K562 (cell line): ENCODE data around the gene MUC7. TPM values are rescaled to one million over a fixed set of nuclear protein-coding genes. Genes with fewer than 3 reads are reported as not detected.

Experiments used
- ATAC-seq: fragments of 200-7000 bp; cut with Tn5 transposase; 3 replicates; pipeline ENCODE4 v1.9.1; 2020; ENCODE audit warnings: moderate library complexity
- BruUV-seq: library from RNA; stranded (reverse); fragments of 400-500 nt; replicated peaks from 2 replicates; lab custom pipeline; 2021; lab: Mats Ljungman, UMichigan
- CTCF ChIA-PET: fragments of 300-600 bp; formaldehyde crosslinking; extraction: SDS; loops from one replicate; lab custom pipeline; 2021; ENCODE audit warnings: low intra/inter-chr PET ratio; lab: Yijun Ruan, JAX
- POLR2A ChIA-PET: fragments of 300-600, 350-650 bp; sonication (Branson Sonifier 250); formaldehyde crosslinking; extraction: SDS; loops from one replicate; lab custom pipeline; 2021; ENCODE audit warnings: antibody characterized with exemption, inconsistent platforms; lab: Yijun Ruan, JAX
- DNase-seq, 4 experiments: peaks; one replicate each; pipeline versions ENCODE4 v3.0.0 to v3.0.0-alpha.2; 2011 to 2018; ENCODE audit warnings: low spot score in 3 of 4, mixed read lengths in 3 of 4; ENCODE audit errors: extremely low read depth in 1 of 4
- FAIRE-seq: peaks from 2 replicates; lab custom pipeline; 2011; peaks lifted over from hg19 to GRCh38; lab: Jason Lieb, UNC
- H2AFZ ChIP-seq: 2 replicates; pipeline ENCODE4 v1.6.0; 2011; ENCODE audit warnings: low read depth, low read length, control low read depth, inconsistent platforms
- H3K27ac ChIP-seq: fragments of 200-600 bp; 3 replicates; pipeline ENCODE4 v1.8.0; 2011; ENCODE audit warnings: low read depth, mild to moderate bottlenecking, control low read depth, inconsistent platforms, low read length, moderate library complexity, mixed read lengths; ENCODE audit errors: extremely low read depth
- H3K27me3 ChIP-seq, 2 experiments: fragments of 300-600 bp in 1 of 2; 2 replicates in 1 of 2; 3 replicates in 1 of 2; pipeline versions ENCODE4 v1.6.0 to v1.8.0; 2011; ENCODE audit warnings: inconsistent platforms in 2 of 2, low read length in 2 of 2, mild to moderate bottlenecking in 1 of 2, mixed read lengths in 1 of 2, moderate library complexity in 1 of 2; ENCODE audit not compliant: control insufficient read depth in 2 of 2, insufficient read depth in 2 of 2
- H3K36me3 ChIP-seq: fragments of 300-600 bp; 3 replicates; pipeline ENCODE4 v1.8.0; 2011; ENCODE audit warnings: mild to moderate bottlenecking, low read length, inconsistent platforms; ENCODE audit not compliant: control insufficient read depth, insufficient read depth
- H3K4me1 ChIP-seq, 2 experiments: fragments of 200-600 bp in 1 of 2; replicated peaks in 1 of 2; 2 replicates in 1 of 2; 3 replicates in 1 of 2; pipeline versions ENCODE4 v1.5.1 to v1.8.0; 2011; ENCODE audit warnings: inconsistent platforms in 2 of 2, low read length in 2 of 2, mild to moderate bottlenecking in 1 of 2, mixed read lengths in 1 of 2, moderate library complexity in 1 of 2; ENCODE audit not compliant: control insufficient read depth in 2 of 2, insufficient read depth in 2 of 2
- H3K4me2 ChIP-seq: 2 replicates; pipeline ENCODE4 v1.6.1; 2011; ENCODE audit warnings: low read length, control low read depth, inconsistent platforms, mixed read lengths; ENCODE audit not compliant: insufficient read depth
- H3K4me3 ChIP-seq: fragments of 200-600 bp; sonication (generic), shearing (Covaris generic); 2 replicates; pipeline ENCODE4 v1.5.1; 2016; ENCODE audit warnings: control low read depth, inconsistent platforms
- H3K79me2 ChIP-seq: fragments of 200-600 bp; 3 replicates; pipeline ENCODE4 v1.8.0; 2011; ENCODE audit warnings: low read length, inconsistent platforms; ENCODE audit not compliant: control insufficient read depth, insufficient read depth
- H3K9ac ChIP-seq, 2 experiments: 2 replicates each; pipeline versions ENCODE4 v1.6.0 to v1.6.1; 2011; ENCODE audit warnings: low read depth in 2 of 2, low read length in 2 of 2, control low read depth in 1 of 2, inconsistent platforms in 1 of 2, mild to moderate bottlenecking in 1 of 2, mixed read lengths in 1 of 2; ENCODE audit not compliant: insufficient read depth in 1 of 2
- H3K9me1 ChIP-seq: one replicate; pipeline ENCODE4 v1.6.0; 2011; ENCODE audit warnings: inconsistent platforms, mild to moderate bottlenecking, low read length, moderate library complexity; ENCODE audit not compliant: control insufficient read depth, insufficient read depth
- H3K9me3 ChIP-seq: replicated peaks from 2 replicates; pipeline ENCODE4 v1.5.1; 2011; ENCODE audit warnings: low read depth, low read length, inconsistent platforms; ENCODE audit not compliant: control insufficient read depth, insufficient read depth
- H4K20me1 ChIP-seq: replicated peaks from 2 replicates; pipeline ENCODE4 v1.6.1; 2011; ENCODE audit warnings: low read length, inconsistent platforms, mixed read lengths; ENCODE audit not compliant: control insufficient read depth, insufficient read depth
- BRD9 ChIP-seq: fragments of 450-650 bp; IDR thresholded peaks from 2 replicates; pipeline ENCODE4 v1.6.1; 2018; ENCODE audit warnings: low read depth; ENCODE audit not compliant: partially characterized antibody
- ETS1 ChIP-seq: conservative IDR thresholded peaks from 2 replicates; pipeline ENCODE4 v1.6.1; 2011; ENCODE audit warnings: low read depth, mild to moderate bottlenecking, low read length; ENCODE audit not compliant: control insufficient read depth
- ETV5 ChIP-seq: sonication (generic); formaldehyde crosslinking; IDR thresholded peaks from 2 replicates; pipeline ENCODE4 v1.4.0; 2020; ENCODE audit warnings: low read depth, mild to moderate bottlenecking, missing genetic modification reagents
- HDAC2 ChIP-seq: fragments of 450-650 bp; IDR thresholded peaks from 2 replicates; pipeline ENCODE4 v1.6.1; 2016; ENCODE audit warnings: mild to moderate bottlenecking
- HDAC8 ChIP-seq: fragments of 450-650 bp; IDR thresholded peaks from 2 replicates; pipeline ENCODE4 v1.6.1; 2016; ENCODE audit warnings: mild to moderate bottlenecking, missing genetic modification characterization, moderate library complexity, missing compliant biosample characterization
- HMBOX1 ChIP-seq: sonication (generic); IDR thresholded peaks from 2 replicates; pipeline ENCODE4 v1.6.1; 2016
- KDM2B ChIP-seq: fragments of 250-450 bp; sonication (Bioruptor Pico); IDR thresholded peaks from 2 replicates; pipeline ENCODE4 v1.8.0; 2021; ENCODE audit warnings: mild to moderate bottlenecking, moderate library complexity
- MTA2 ChIP-seq: fragments of 450-650 bp; IDR thresholded peaks from 2 replicates; pipeline ENCODE4 v1.6.1; 2016; ENCODE audit warnings: low read depth
- NCOA6 ChIP-seq: fragments of 450-650 bp; IDR thresholded peaks from 2 replicates; pipeline ENCODE4 v1.6.1; 2017; ENCODE audit warnings: mild to moderate bottlenecking
- NFIC ChIP-seq: fragments of 450-650 bp; IDR thresholded peaks from 2 replicates; pipeline ENCODE4 v1.6.1; 2017; ENCODE audit warnings: mild to moderate bottlenecking, inconsistent platforms
- PATZ1 ChIP-seq: fragments of 250-450 bp; sonication (Bioruptor Pico); IDR thresholded peaks from 2 replicates; pipeline ENCODE4 v1.5.0; 2020; ENCODE audit warnings: mild to moderate bottlenecking, borderline replicate concordance
- PHB2 ChIP-seq: fragments of 450-650 bp; IDR thresholded peaks from 2 replicates; pipeline ENCODE4 v1.6.1; 2017; ENCODE audit warnings: low read depth
- PREB ChIP-seq: sonication (generic); formaldehyde crosslinking; IDR thresholded peaks from 2 replicates; pipeline ENCODE4 v1.8.1; 2023; ENCODE audit warnings: mild to moderate bottlenecking, missing genetic modification reagents
- PRPF4 ChIP-seq: fragments of 200-400 bp; formaldehyde crosslinking; IDR thresholded peaks from one replicate; pipeline ENCODE4 v1.6.1; 2017; ENCODE audit warnings: low read length, low read depth, mild to moderate bottlenecking; ENCODE audit not compliant: insufficient read depth, poor library complexity, severe bottlenecking
- SMARCA4 ChIP-seq: fragments of 450-650 bp; IDR thresholded peaks from 2 replicates; pipeline ENCODE4 v1.6.1; 2016
- SRSF7 ChIP-seq: fragments of 200-400 bp; formaldehyde crosslinking; optimal IDR thresholded peaks from 2 replicates; pipeline ENCODE3; 2017; ENCODE audit warnings: mild to moderate bottlenecking, low read depth, low read length
- TOE1 ChIP-seq, 2 experiments: fragments of 450-650 bp in 1 of 2; sonication (generic) in 1 of 2; formaldehyde crosslinking in 1 of 2; IDR thresholded peaks; 2 replicates each; pipeline versions ENCODE4 v1.7.1 to v1.8.0; 2016 to 2022; ENCODE audit warnings: borderline replicate concordance in 2 of 2, mild to moderate bottlenecking in 2 of 2, antibody characterized with exemption in 1 of 2, inconsistent platforms in 1 of 2, low read depth in 1 of 2, missing genetic modification reagents in 1 of 2, moderate library complexity in 1 of 2
- XRCC4 ChIP-seq: IDR thresholded peaks from one replicate; pipeline ENCODE4 v1.6.1; 2011; ENCODE audit not compliant: insufficient read depth, insufficient read length; ENCODE audit errors: extremely low read depth
- ZNF253 ChIP-seq: fragments of 250-450 bp; sonication (Bioruptor Pico); conservative IDR thresholded peaks from 2 replicates; pipeline ENCODE4 v1.6.1; 2021; ENCODE audit warnings: mild to moderate bottlenecking
- ZNF3 ChIP-seq: fragments of 250-450 bp; sonication (Bioruptor Pico); IDR thresholded peaks from 2 replicates; pipeline ENCODE4 v1.5.0; 2021; ENCODE audit warnings: mild to moderate bottlenecking, moderate library complexity
- WGBS: fragments of 100-300 bp; shearing (Covaris generic); methylation state at CpG from one replicate; pipeline ENCODE4 v1.1.6; 2016; ENCODE audit warnings: low coverage, mixed read lengths; ENCODE audit not compliant: insufficient coverage; ENCODE audit errors: missing lambda C conversion rate; 5-methylcytosine and 5-hydroxymethylcytosine counted together
- in situ Hi-C: fragments of 300-500 bp; cut with MboI; formaldehyde crosslinking; loops from 4 replicates; pipeline ENCODE4 v1.15.0; 2018; ENCODE audit warnings: inconsistent platforms, mixed read lengths
- intact Hi-C: fragments of 100-400 bp; cut with micrococcal nuclease; formaldehyde crosslinking; loops from 2 replicates; pipeline ENCODE4 v1.14.2; 2022
- polyA plus RNA-seq, 8 experiments: library from polyadenylated mRNA; depleted of rRNA in 4 of 8; stranded (reverse) in 5 of 8; unstranded in 3 of 8; fragments of >200 nt; fragmentation: Nextera tagmentation in 2 of 8; fragmentation: Illumina TruSeq in 1 of 8; extraction: Ambion mirVana in 2 of 8; extraction: Trizol in 1 of 8; gene quantifications; 2 replicates each; pipeline versions ENCODE4 v1.2.1 to v1.2.3, GENCODE V29; 2011 to 2014; ENCODE audit warnings: inconsistent platforms in 1 of 8, missing spikeins in 1 of 8
- total RNA-seq, 7 experiments: library from RNA; depleted of rRNA in 6 of 7; stranded (reverse); fragments of >200 nt in 6 of 7; fragmentation: Illumina TruSeq in 2 of 7; extraction: Trizol in 2 of 7; gene quantifications; 2 replicates each; pipeline versions ENCODE4 v1.2.1 to v1.2.3, GENCODE V29; 2011 to 2021; ENCODE audit warnings: low replicate concordance in 1 of 7

Gene MUC7
- total and polyA plus RNA-seq, 9 of the 15 experiments (the other 6 are each of a cell fraction or from before 2014, with no cell fraction given), result not detected

GRCh38 chr4:70522626-70523025, 50.6 kb downstream of the MUC7 start:
- H3K4me1 ChIP-seq, result no peaks in the 10 kb centered on the region
- WGBS, result 0% methylated on average over 7 of the region's 7 CpGs
- no peak for ATAC-seq
- TF ChIP-seq KDM2B (CRISPR knock-in tag) (no peak), BRD9 (no peak), PATZ1 (CRISPR knock-in tag) (no peak), HMBOX1 (no peak), ZNF3 (CRISPR knock-in tag) (no peak), SRSF7 (no peak), ZNF253 (CRISPR knock-in tag) (no peak), PHB2 (no peak), PREB (CRISPR knock-in tag) (no peak), MTA2 (no peak), ETV5 (no peak), TOE1 (IDR thresholded peaks at IDR 0.05; ENCODE audit: borderline replicate concordance) (no peak), TOE1 (CRISPR knock-in tag; IDR thresholded peaks at IDR 0.05; ENCODE audit: borderline replicate concordance, low read depth) (no peak), NCOA6 (no peak), PRPF4 (no peak), ETS1 (no peak), HDAC8 (tag) (no peak), HDAC2 (no peak), XRCC4 (no peak), SMARCA4 (no peak), NFIC (no peak)
- TF ChIP-seq, all 486 proteins: peak for 0
- ChIA-PET POLR2A (interaction anchor here (0.6 kb wide), 1 partner anchor 9 kb away, joined by 3 read pairs; no protein-coding TSS in a partner anchor), CTCF (no interaction called here)
- DNase-seq, result no peak
- no peaks in the 10 kb centered on the region for H3K27me3 ChIP-seq
- no peaks in the 10 kb centered on the region for H3K36me3 ChIP-seq
- H3K79me2 ChIP-seq, result no peaks in the 10 kb centered on the region
- intact Hi-C loops, result no loop called here
- no TSS peak for BruUV-seq
- no peak overlapping the region for H3K9ac ChIP-seq
- H2AFZ ChIP-seq, result no peak overlapping the region
- no peaks in the 10 kb centered on the region for H4K20me1 ChIP-seq
- no peak overlapping the region for H3K27ac ChIP-seq
- no peak overlapping the region for H3K4me3 ChIP-seq
- no peaks in the 10 kb centered on the region for H3K9me1 ChIP-seq
- FAIRE-seq, result no peak
- no peak overlapping the region for H3K4me2 ChIP-seq
- in situ Hi-C loops, result loop anchor here (25.0 kb wide), 1 partner anchor 835 kb away; no protein-coding TSS in a partner anchor
- no peaks in the 10 kb centered on the region for H3K9me3 ChIP-seq
